Measurements from ENCODE around the gene ZMYM4.
"Not testable (repeated sequence)": the region's sequence is repeated elsewhere in the genome, so short reads cannot be mapped to it uniquely, and the experiment has no call there.

ZMYM4 gene

GRCh38 chr1:35268282-35269200 lies at the start of gene ZMYM4:
Gene ZMYM4 (plus strand): TSS chr1:35268709. CDS start chr1:35269047, 338 bp downstream.
- DNase-seq = peak; percentile 98

GRCh38 chr1:35220976-35221375 lies 47.5 kb upstream of the ZMYM4 start:
- DNase-seq = peak; percentile 21

GRCh38 chr1:35222322-35223083 lies 46.0 kb upstream of the ZMYM4 start:
- peak; percentile 75 for DNase-seq

- no peak for DNase-seq
Observed at GRCh38 chr1:35223084-35223630, 45.4 kb upstream of the ZMYM4 start.

GRCh38 chr1:35226546-35226945 lies 42.0 kb upstream of the ZMYM4 start:
- DNase-seq = no peak

GRCh38 chr1:35229587-35230360 lies 38.7 kb upstream of the ZMYM4 start:
- no peak for DNase-seq

- no peak for DNase-seq
Observed at GRCh38 chr1:35231287-35231686, 37.2 kb upstream of the ZMYM4 start.

- DNase-seq = not testable (repeated sequence)
Observed at GRCh38 chr1:35236772-35237171, 31.7 kb upstream of the ZMYM4 start.

GRCh38 chr1:35243691-35244090 lies 24.8 kb upstream of the ZMYM4 start:
- no peak for DNase-seq

GRCh38 chr1:35247256-35247655 lies 21.3 kb upstream of the ZMYM4 start:
- DNase-seq = no peak

- DNase-seq = no peak
Observed at GRCh38 chr1:35253941-35254340, 14.6 kb upstream of the ZMYM4 start.

- DNase-seq = no peak
Observed at GRCh38 chr1:35255276-35255675, 13.2 kb upstream of the ZMYM4 start.

- DNase-seq = no peak
Observed at GRCh38 chr1:35259561-35259960, 8.9 kb upstream of the ZMYM4 start.

GRCh38 chr1:35261412-35262120 lies 6.9 kb upstream of the ZMYM4 start:
- no peak for DNase-seq

GRCh38 chr1:35264035-35264434 lies 4.5 kb upstream of the ZMYM4 start:
- no peak for DNase-seq

- DNase-seq = peak; percentile 81
Observed at GRCh38 chr1:35264871-35265270, 3.6 kb upstream of the ZMYM4 start.

GRCh38 chr1:35266306-35266705 lies 2.2 kb upstream of the ZMYM4 start:
- DNase-seq = no peak

GRCh38 chr1:35269201-35269988 lies 886 bp downstream of the ZMYM4 start:
- peak; percentile 6 for DNase-seq

- DNase-seq = no peak
Observed at GRCh38 chr1:35269989-35270289, 1.4 kb downstream of the ZMYM4 start.

- DNase-seq = no peak
Observed at GRCh38 chr1:35270836-35271235, 2.3 kb downstream of the ZMYM4 start.

- no peak for DNase-seq
Observed at GRCh38 chr1:35274197-35274596, 5.7 kb downstream of the ZMYM4 start.

Data from EL (cell line).